K562 (cell line): ENCODE data around the gene TCF3. TPM values are rescaled to one million over a fixed set of nuclear protein-coding genes. Genes with fewer than 3 reads are reported as not detected.

Experiments used
- ATAC-seq: fragments of 200-7000 bp; cut with Tn5 transposase; 3 replicates; pipeline ENCODE4 v1.9.1; 2020; ENCODE audit warnings: moderate library complexity
- BruUV-seq: library from RNA; stranded (reverse); fragments of 400-500 nt; replicated peaks from 2 replicates; lab custom pipeline; 2021; lab: Mats Ljungman, UMichigan
- CTCF ChIA-PET: fragments of 300-600 bp; formaldehyde crosslinking; extraction: SDS; loops from one replicate; lab custom pipeline; 2021; ENCODE audit warnings: low intra/inter-chr PET ratio; lab: Yijun Ruan, JAX
- POLR2A ChIA-PET: fragments of 300-600, 350-650 bp; sonication (Branson Sonifier 250); formaldehyde crosslinking; extraction: SDS; loops from one replicate; lab custom pipeline; 2021; ENCODE audit warnings: antibody characterized with exemption, inconsistent platforms; lab: Yijun Ruan, JAX
- DNase-seq, 4 experiments: peaks; one replicate each; pipeline versions ENCODE4 v3.0.0 to v3.0.0-alpha.2; 2011 to 2018; ENCODE audit warnings: low spot score in 3 of 4, mixed read lengths in 3 of 4; ENCODE audit errors: extremely low read depth in 1 of 4
- FAIRE-seq: peaks from 2 replicates; lab custom pipeline; 2011; peaks lifted over from hg19 to GRCh38; lab: Jason Lieb, UNC
- H2AFZ ChIP-seq: 2 replicates; pipeline ENCODE4 v1.6.0; 2011; ENCODE audit warnings: low read depth, low read length, control low read depth, inconsistent platforms
- H3K27ac ChIP-seq: fragments of 200-600 bp; 3 replicates; pipeline ENCODE4 v1.8.0; 2011; ENCODE audit warnings: low read depth, mild to moderate bottlenecking, control low read depth, inconsistent platforms, low read length, moderate library complexity, mixed read lengths; ENCODE audit errors: extremely low read depth
- H3K27me3 ChIP-seq, 2 experiments: fragments of 300-600 bp in 1 of 2; 2 replicates in 1 of 2; 3 replicates in 1 of 2; pipeline versions ENCODE4 v1.6.0 to v1.8.0; 2011; ENCODE audit warnings: inconsistent platforms in 2 of 2, low read length in 2 of 2, mild to moderate bottlenecking in 1 of 2, mixed read lengths in 1 of 2, moderate library complexity in 1 of 2; ENCODE audit not compliant: control insufficient read depth in 2 of 2, insufficient read depth in 2 of 2
- H3K36me3 ChIP-seq: fragments of 300-600 bp; 3 replicates; pipeline ENCODE4 v1.8.0; 2011; ENCODE audit warnings: mild to moderate bottlenecking, low read length, inconsistent platforms; ENCODE audit not compliant: control insufficient read depth, insufficient read depth
- H3K4me1 ChIP-seq, 2 experiments: fragments of 200-600 bp in 1 of 2; replicated peaks in 1 of 2; 2 replicates in 1 of 2; 3 replicates in 1 of 2; pipeline versions ENCODE4 v1.5.1 to v1.8.0; 2011; ENCODE audit warnings: inconsistent platforms in 2 of 2, low read length in 2 of 2, mild to moderate bottlenecking in 1 of 2, mixed read lengths in 1 of 2, moderate library complexity in 1 of 2; ENCODE audit not compliant: control insufficient read depth in 2 of 2, insufficient read depth in 2 of 2
- H3K4me2 ChIP-seq: 2 replicates; pipeline ENCODE4 v1.6.1; 2011; ENCODE audit warnings: low read length, control low read depth, inconsistent platforms, mixed read lengths; ENCODE audit not compliant: insufficient read depth
- H3K4me3 ChIP-seq: fragments of 200-600 bp; sonication (generic), shearing (Covaris generic); 2 replicates; pipeline ENCODE4 v1.5.1; 2016; ENCODE audit warnings: control low read depth, inconsistent platforms
- H3K79me2 ChIP-seq: fragments of 200-600 bp; 3 replicates; pipeline ENCODE4 v1.8.0; 2011; ENCODE audit warnings: low read length, inconsistent platforms; ENCODE audit not compliant: control insufficient read depth, insufficient read depth
- H3K9ac ChIP-seq, 2 experiments: 2 replicates each; pipeline versions ENCODE4 v1.6.0 to v1.6.1; 2011; ENCODE audit warnings: low read depth in 2 of 2, low read length in 2 of 2, control low read depth in 1 of 2, inconsistent platforms in 1 of 2, mild to moderate bottlenecking in 1 of 2, mixed read lengths in 1 of 2; ENCODE audit not compliant: insufficient read depth in 1 of 2
- H3K9me1 ChIP-seq: one replicate; pipeline ENCODE4 v1.6.0; 2011; ENCODE audit warnings: inconsistent platforms, mild to moderate bottlenecking, low read length, moderate library complexity; ENCODE audit not compliant: control insufficient read depth, insufficient read depth
- H3K9me3 ChIP-seq: replicated peaks from 2 replicates; pipeline ENCODE4 v1.5.1; 2011; ENCODE audit warnings: low read depth, low read length, inconsistent platforms; ENCODE audit not compliant: control insufficient read depth, insufficient read depth
- H4K20me1 ChIP-seq: replicated peaks from 2 replicates; pipeline ENCODE4 v1.6.1; 2011; ENCODE audit warnings: low read length, inconsistent platforms, mixed read lengths; ENCODE audit not compliant: control insufficient read depth, insufficient read depth
- E2F3 ChIP-seq: fragments of 250-450 bp; sonication (Bioruptor Pico); IDR thresholded peaks from 2 replicates; pipeline ENCODE4 v1.4.0; 2020; ENCODE audit warnings: mild to moderate bottlenecking
- HDAC2 ChIP-seq: fragments of 450-650 bp; IDR thresholded peaks from 2 replicates; pipeline ENCODE4 v1.6.1; 2016; ENCODE audit warnings: mild to moderate bottlenecking
- HLTF ChIP-seq: fragments of 450-650 bp; IDR thresholded peaks from 2 replicates; pipeline ENCODE4 v1.6.1; 2016
- MAFG ChIP-seq: fragments of 450-650 bp; conservative IDR thresholded peaks from 2 replicates; pipeline ENCODE4 v1.6.1; 2016; ENCODE audit warnings: missing genetic modification characterization, missing compliant biosample characterization
- RBFOX2 ChIP-seq: fragments of 200-400 bp; formaldehyde crosslinking; IDR thresholded peaks from 2 replicates; pipeline ENCODE4 v1.6.1; 2017; ENCODE audit warnings: low read depth, mild to moderate bottlenecking, low read length, moderate library complexity
- SMC3 ChIP-seq: conservative IDR thresholded peaks from 2 replicates; pipeline ENCODE4 v1.6.1; 2011; ENCODE audit warnings: low read depth, low read length, improper control_type of control experiment; ENCODE audit not compliant: insufficient read depth
- TRIM24 ChIP-seq, 2 experiments: fragments of 450-650 bp; IDR thresholded peaks; 2 replicates each; pipeline ENCODE4 v1.6.1; 2016
- ZNF253 ChIP-seq: fragments of 250-450 bp; sonication (Bioruptor Pico); conservative IDR thresholded peaks from 2 replicates; pipeline ENCODE4 v1.6.1; 2021; ENCODE audit warnings: mild to moderate bottlenecking
- ZNF551 ChIP-seq: fragments of 250-450 bp; sonication (Bioruptor Pico); IDR thresholded peaks from 2 replicates; pipeline ENCODE4 v1.5.0; 2021; ENCODE audit warnings: mild to moderate bottlenecking, moderate library complexity
- ZNF766 ChIP-seq: fragments of 200-800 bp; sonication (Bioruptor generic); conservative IDR thresholded peaks from 2 replicates; pipeline ENCODE4 v1.6.1; 2016; ENCODE audit warnings: missing genetic modification characterization, missing compliant biosample characterization
- WGBS: fragments of 100-300 bp; shearing (Covaris generic); methylation state at CpG from one replicate; pipeline ENCODE4 v1.1.6; 2016; ENCODE audit warnings: low coverage, mixed read lengths; ENCODE audit not compliant: insufficient coverage; ENCODE audit errors: missing lambda C conversion rate; 5-methylcytosine and 5-hydroxymethylcytosine counted together
- in situ Hi-C: fragments of 300-500 bp; cut with MboI; formaldehyde crosslinking; loops from 4 replicates; pipeline ENCODE4 v1.15.0; 2018; ENCODE audit warnings: inconsistent platforms, mixed read lengths
- intact Hi-C: fragments of 100-400 bp; cut with micrococcal nuclease; formaldehyde crosslinking; loops from 2 replicates; pipeline ENCODE4 v1.14.2; 2022
- polyA plus RNA-seq, 8 experiments: library from polyadenylated mRNA; depleted of rRNA in 4 of 8; stranded (reverse) in 5 of 8; unstranded in 3 of 8; fragments of >200 nt; fragmentation: Nextera tagmentation in 2 of 8; fragmentation: Illumina TruSeq in 1 of 8; extraction: Ambion mirVana in 2 of 8; extraction: Trizol in 1 of 8; gene quantifications; 2 replicates each; pipeline versions ENCODE4 v1.2.1 to v1.2.3, GENCODE V29; 2011 to 2014; ENCODE audit warnings: inconsistent platforms in 1 of 8, missing spikeins in 1 of 8
- total RNA-seq, 7 experiments: library from RNA; depleted of rRNA in 6 of 7; stranded (reverse); fragments of >200 nt in 6 of 7; fragmentation: Illumina TruSeq in 2 of 7; extraction: Trizol in 2 of 7; gene quantifications; 2 replicates each; pipeline versions ENCODE4 v1.2.1 to v1.2.3, GENCODE V29; 2011 to 2021; ENCODE audit warnings: low replicate concordance in 1 of 7
- TF ChIP-seq, protein P1 (sequence below): fragments of 450-650 bp; IDR thresholded peaks from 2 replicates; pipeline ENCODE4 v1.6.1; 2016; ENCODE audit warnings: low read depth
- TF ChIP-seq, protein P2 (sequence below), 2 experiments: fragments of 450-650 bp; IDR thresholded peaks; 2 replicates each; pipeline ENCODE4 v1.6.1; 2018; ENCODE audit warnings: mild to moderate bottlenecking in 2 of 2, low read depth in 1 of 2; ENCODE audit not compliant: partially characterized antibody in 2 of 2

Gene TCF3
- total and polyA plus RNA-seq, 9 of the 15 experiments (the other 6 are each of a cell fraction or from before 2014, with no cell fraction given), result 5.6 to 259 (median 84.0) TPM

DNA sequence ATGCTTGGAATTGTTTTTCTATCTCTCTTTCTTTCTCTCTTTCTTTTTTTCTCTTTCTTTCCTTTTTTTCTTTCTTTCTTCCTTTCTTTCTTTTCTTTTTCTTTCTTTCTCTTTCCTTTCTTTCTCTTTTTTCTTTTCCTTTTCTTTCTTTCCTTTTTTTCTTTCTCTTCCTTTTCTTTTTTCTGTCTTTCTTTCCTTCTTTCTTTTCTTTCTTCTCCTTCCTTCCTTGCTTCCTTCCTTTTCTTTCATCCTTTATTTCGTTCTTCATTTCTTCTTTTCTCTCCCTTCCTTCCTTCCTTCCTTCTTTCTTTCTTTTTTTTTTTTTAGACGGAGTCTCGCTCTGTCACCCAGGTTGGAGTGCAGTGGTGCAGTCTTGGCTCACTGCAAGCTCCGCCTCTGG, 82.4 kb downstream of the TCF3 start:
- no peak overlapping the region for H3K27ac ChIP-seq
- H3K36me3 ChIP-seq, result no peaks in the 10 kb centered on the region
- peaks cover 22% of the 10 kb centered on the region for H3K79me2 ChIP-seq
- H3K9ac ChIP-seq, result no peak overlapping the region
- peaks cover 5% of the 10 kb centered on the region for H4K20me1 ChIP-seq
- CTCF ChIA-PET, result interaction anchor here (0.7 kb wide), 2 partner anchors 54 to 527 kb away, joined by 3 read pairs; partner anchors contain the start of gene IZUMO4
- no peak overlapping the region for H3K4me3 ChIP-seq
- in situ Hi-C loops, result no loop called here
- intact Hi-C loops, result no loop called here
- DNase-seq, result no peak
- no peak overlapping the region for H3K4me2 ChIP-seq
- no peak for ATAC-seq
- no TSS peak for BruUV-seq
- H2AFZ ChIP-seq, result no peak overlapping the region
- peaks cover 12 to 53% of the 10 kb centered on the region in 2 experiments for H3K4me1 ChIP-seq
- 37% methylated on average over 3 of the region's 4 CpGs for WGBS
- no peaks in the 10 kb centered on the region for H3K27me3 ChIP-seq
- POLR2A ChIA-PET, result no interaction called here
- no peak for FAIRE-seq
- H3K9me3 ChIP-seq, result no peaks in the 10 kb centered on the region
- H3K9me1 ChIP-seq, result no peaks in the 10 kb centered on the region
- TF ChIP-seq HLTF (0 out of 2 replicates have a peak, but pooled peaks have one; percentile 54), ZNF766 (CRISPR knock-in tag) (no peak), E2F3 (CRISPR knock-in tag) (no peak), RBFOX2 (no peak), ZNF551 (no peak), HDAC2 (no peak), SMC3 (no peak), ZNF253 (CRISPR knock-in tag) (no peak), TRIM24 (IDR thresholded peaks at IDR 0.05) (0 out of 4 replicates have a peak, but pooled peaks of 1 of the 2 experiments have one; percentile 25), MAFG (no peak)
- TF ChIP-seq, protein P1, sequence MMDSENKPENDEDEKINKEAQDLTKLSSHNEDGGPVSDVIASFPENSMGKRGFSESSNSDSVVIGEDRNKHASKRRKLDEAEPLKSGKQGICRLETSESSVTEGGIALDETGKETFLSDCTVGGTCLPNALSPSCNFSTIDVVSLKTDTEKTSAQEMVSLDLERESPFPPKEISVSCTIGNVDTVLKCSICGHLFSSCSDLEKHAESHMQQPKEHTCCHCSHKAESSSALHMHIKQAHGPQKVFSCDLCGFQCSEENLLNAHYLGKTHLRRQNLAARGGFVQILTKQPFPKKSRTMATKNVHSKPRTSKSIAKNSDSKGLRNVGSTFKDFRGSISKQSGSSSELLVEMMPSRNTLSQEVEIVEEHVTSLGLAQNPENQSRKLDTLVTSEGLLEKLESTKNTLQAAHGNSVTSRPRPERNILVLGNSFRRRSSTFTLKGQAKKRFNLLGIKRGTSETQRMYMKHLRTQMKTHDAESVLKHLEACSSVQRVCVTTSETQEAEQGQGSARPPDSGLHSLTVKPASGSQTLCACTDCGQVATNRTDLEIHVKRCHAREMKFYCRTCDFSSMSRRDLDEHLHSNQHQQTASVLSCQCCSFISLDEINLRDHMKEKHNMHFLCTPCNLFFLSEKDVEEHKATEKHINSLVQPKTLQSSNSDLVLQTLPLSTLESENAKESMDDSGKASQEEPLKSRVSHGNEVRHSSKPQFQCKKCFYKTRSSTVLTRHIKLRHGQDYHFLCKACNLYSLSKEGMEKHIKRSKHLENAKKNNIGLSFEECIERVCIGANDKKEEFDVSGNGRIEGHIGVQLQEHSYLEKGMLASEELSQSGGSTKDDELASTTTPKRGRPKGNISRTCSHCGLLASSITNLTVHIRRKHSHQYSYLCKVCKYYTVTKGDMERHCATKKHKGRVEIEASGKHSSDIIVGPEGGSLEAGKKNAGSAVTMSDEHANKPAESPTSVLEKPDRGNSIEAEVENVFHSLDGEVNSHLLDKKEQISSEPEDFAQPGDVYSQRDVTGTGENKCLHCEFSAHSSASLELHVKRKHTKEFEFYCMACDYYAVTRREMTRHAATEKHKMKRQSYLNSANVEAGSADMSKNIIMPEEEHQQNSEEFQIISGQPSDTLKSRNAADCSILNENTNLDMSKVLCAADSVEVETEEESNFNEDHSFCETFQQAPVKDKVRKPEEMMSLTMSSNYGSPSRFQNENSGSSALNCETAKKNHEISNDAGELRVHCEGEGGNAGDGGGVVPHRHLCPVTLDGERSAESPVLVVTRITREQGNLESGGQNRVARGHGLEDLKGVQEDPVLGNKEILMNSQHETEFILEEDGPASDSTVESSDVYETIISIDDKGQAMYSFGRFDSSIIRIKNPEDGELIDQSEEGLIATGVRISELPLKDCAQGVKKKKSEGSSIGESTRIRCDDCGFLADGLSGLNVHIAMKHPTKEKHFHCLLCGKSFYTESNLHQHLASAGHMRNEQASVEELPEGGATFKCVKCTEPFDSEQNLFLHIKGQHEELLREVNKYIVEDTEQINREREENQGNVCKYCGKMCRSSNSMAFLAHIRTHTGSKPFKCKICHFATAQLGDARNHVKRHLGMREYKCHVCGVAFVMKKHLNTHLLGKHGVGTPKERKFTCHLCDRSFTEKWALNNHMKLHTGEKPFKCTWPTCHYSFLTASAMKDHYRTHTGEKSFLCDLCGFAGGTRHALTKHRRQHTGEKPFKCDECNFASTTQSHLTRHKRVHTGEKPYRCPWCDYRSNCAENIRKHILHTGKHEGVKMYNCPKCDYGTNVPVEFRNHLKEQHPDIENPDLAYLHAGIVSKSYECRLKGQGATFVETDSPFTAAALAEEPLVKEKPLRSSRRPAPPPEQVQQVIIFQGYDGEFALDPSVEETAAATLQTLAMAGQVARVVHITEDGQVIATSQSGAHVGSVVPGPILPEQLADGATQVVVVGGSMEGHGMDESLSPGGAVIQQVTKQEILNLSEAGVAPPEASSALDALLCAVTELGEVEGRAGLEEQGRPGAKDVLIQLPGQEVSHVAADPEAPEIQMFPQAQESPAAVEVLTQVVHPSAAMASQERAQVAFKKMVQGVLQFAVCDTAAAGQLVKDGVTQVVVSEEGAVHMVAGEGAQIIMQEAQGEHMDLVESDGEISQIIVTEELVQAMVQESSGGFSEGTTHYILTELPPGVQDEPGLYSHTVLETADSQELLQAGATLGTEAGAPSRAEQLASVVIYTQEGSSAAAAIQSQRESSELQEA, result peak; percentile 25; the same call in 1 of the 2 replicates
- TF ChIP-seq, protein P2, sequence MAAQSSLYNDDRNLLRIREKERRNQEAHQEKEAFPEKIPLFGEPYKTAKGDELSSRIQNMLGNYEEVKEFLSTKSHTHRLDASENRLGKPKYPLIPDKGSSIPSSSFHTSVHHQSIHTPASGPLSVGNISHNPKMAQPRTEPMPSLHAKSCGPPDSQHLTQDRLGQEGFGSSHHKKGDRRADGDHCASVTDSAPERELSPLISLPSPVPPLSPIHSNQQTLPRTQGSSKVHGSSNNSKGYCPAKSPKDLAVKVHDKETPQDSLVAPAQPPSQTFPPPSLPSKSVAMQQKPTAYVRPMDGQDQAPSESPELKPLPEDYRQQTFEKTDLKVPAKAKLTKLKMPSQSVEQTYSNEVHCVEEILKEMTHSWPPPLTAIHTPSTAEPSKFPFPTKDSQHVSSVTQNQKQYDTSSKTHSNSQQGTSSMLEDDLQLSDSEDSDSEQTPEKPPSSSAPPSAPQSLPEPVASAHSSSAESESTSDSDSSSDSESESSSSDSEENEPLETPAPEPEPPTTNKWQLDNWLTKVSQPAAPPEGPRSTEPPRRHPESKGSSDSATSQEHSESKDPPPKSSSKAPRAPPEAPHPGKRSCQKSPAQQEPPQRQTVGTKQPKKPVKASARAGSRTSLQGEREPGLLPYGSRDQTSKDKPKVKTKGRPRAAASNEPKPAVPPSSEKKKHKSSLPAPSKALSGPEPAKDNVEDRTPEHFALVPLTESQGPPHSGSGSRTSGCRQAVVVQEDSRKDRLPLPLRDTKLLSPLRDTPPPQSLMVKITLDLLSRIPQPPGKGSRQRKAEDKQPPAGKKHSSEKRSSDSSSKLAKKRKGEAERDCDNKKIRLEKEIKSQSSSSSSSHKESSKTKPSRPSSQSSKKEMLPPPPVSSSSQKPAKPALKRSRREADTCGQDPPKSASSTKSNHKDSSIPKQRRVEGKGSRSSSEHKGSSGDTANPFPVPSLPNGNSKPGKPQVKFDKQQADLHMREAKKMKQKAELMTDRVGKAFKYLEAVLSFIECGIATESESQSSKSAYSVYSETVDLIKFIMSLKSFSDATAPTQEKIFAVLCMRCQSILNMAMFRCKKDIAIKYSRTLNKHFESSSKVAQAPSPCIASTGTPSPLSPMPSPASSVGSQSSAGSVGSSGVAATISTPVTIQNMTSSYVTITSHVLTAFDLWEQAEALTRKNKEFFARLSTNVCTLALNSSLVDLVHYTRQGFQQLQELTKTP (IDR thresholded peaks at IDR 0.05; ENCODE audit: low read depth in 1 of 2, partially characterized antibody in 2 of 2), result no peak
